Measurements from ENCODE around the gene C2orf49. TPM values are rescaled to one million over a fixed set of nuclear protein-coding genes. Genes with fewer than 3 reads are reported as not detected.

The C2orf49 gene
- total and polyA plus RNA-seq, 9 of the 15 experiments (the other 6 are each of a cell fraction or from before 2014, with no cell fraction given): 17.9 to 38.2 (median 25.6) TPM

DNA sequence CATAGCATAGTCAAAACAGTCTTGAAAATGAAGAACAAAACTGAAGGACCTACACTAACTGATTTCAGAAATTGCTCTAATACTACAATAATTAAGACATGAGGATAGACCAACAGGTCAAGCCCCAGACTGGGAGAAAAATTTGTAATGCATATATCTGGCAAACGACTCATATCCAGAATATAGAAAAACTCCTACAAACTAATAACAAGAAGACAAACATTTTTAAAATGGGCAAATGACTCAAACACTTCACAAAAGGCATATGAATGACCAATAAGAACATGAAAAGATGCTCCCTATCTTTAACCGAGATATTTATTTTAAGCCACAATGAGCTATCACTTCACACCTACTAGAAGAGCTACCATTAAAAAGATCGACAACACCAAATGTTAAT is 22.0 kb upstream of the C2orf49 start:
- DNase-seq (ENCODE audit: extremely low read depth in 1 of 4, low spot score in 3 of 4) (no peak), ATAC-seq (no peak), FAIRE-seq (no peak)
- Histone ChIP-seq H3K9me3 (replicated peaks; ENCODE audit: control insufficient read depth, insufficient read depth, low read depth, low read length) (no peaks in the 10 kb centered on the region), H3K9me1 (ENCODE audit: control insufficient read depth, insufficient read depth, low read length) (no peaks in the 10 kb centered on the region), H3K79me2 (ENCODE audit: control insufficient read depth, insufficient read depth, low read length) (peaks cover 66% of the 10 kb centered on the region), H2AFZ (ENCODE audit: low read depth, low read length) (no peak overlapping the region), H3K9ac (ENCODE audit: insufficient read depth in 1 of 2, low read depth in 2 of 2, low read length in 2 of 2) (no peak overlapping the region), H3K36me3 (ENCODE audit: control insufficient read depth, insufficient read depth, low read length) (no peaks in the 10 kb centered on the region), H3K4me3 (no peak overlapping the region), H3K27ac (ENCODE audit: extremely low read depth, low read depth, low read length) (no peak overlapping the region), H3K27me3 (ENCODE audit: control insufficient read depth in 2 of 2, insufficient read depth in 2 of 2, low read length in 2 of 2) (no peaks in the 10 kb centered on the region), H4K20me1 (replicated peaks; ENCODE audit: control insufficient read depth, insufficient read depth, low read length) (no peaks in the 10 kb centered on the region), H3K4me2 (ENCODE audit: insufficient read depth, low read length) (no peak overlapping the region), H3K4me1 (replicated peaks in 1 of 2; ENCODE audit: control insufficient read depth in 2 of 2, insufficient read depth in 2 of 2, low read length in 2 of 2) (peaks cover 0 to 7% of the 10 kb centered on the region in 2 experiments; a peak in 2 of 5 replicates)
- whole genome bisulfite sequencing (ENCODE audit: insufficient coverage, low coverage, missing lambda C conversion rate): 74% methylated on average over 3 of the region's 3 CpGs
- ChIA-PET POLR2A (interaction anchor here (0.5 to 0.6 kb wide), 2 partner anchors 10 to 112 kb away, joined by 3 to 4 read pairs; no protein-coding TSS in a partner anchor), CTCF (ENCODE audit: low intra/inter-chr PET ratio) (interaction anchor here (0.6 kb wide), 1 partner anchor 36 kb away, joined by 3 read pairs; no protein-coding TSS in a partner anchor)
- intact Hi-C loops (cut with micrococcal nuclease) (no loop called here), in situ Hi-C loops (cut with MboI) (no loop called here)
- TF ChIP-seq, protein P1, sequence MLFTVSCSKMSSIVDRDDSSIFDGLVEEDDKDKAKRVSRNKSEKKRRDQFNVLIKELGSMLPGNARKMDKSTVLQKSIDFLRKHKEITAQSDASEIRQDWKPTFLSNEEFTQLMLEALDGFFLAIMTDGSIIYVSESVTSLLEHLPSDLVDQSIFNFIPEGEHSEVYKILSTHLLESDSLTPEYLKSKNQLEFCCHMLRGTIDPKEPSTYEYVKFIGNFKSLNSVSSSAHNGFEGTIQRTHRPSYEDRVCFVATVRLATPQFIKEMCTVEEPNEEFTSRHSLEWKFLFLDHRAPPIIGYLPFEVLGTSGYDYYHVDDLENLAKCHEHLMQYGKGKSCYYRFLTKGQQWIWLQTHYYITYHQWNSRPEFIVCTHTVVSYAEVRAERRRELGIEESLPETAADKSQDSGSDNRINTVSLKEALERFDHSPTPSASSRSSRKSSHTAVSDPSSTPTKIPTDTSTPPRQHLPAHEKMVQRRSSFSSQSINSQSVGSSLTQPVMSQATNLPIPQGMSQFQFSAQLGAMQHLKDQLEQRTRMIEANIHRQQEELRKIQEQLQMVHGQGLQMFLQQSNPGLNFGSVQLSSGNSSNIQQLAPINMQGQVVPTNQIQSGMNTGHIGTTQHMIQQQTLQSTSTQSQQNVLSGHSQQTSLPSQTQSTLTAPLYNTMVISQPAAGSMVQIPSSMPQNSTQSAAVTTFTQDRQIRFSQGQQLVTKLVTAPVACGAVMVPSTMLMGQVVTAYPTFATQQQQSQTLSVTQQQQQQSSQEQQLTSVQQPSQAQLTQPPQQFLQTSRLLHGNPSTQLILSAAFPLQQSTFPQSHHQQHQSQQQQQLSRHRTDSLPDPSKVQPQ (CRISPR knock-in tag; IDR thresholded peaks at IDR 0.05; ENCODE audit: borderline replicate concordance): no peak
- TF ChIP-seq NFE2L1 (tag; IDR thresholded peaks at IDR 0.05; ENCODE audit: borderline replicate concordance, low read depth) (no peak), SREBF1 (IDR thresholded peaks at IDR 0.05; ENCODE audit: borderline replicate concordance, low read depth, low read length) (no peak), PHF8 (IDR thresholded peaks at IDR 0.05; ENCODE audit: borderline replicate concordance, low read length) (no peak), CAMTA2 (CRISPR knock-in tag; conservative IDR thresholded peaks at IDR 0.05) (no peak), HLTF (IDR thresholded peaks at IDR 0.05) (no peak), NONO (IDR thresholded peaks at IDR 0.05; ENCODE audit: low read depth in 2 of 2, low read length in 1 of 2) (no peak)
- TF ChIP-seq, protein P2, sequence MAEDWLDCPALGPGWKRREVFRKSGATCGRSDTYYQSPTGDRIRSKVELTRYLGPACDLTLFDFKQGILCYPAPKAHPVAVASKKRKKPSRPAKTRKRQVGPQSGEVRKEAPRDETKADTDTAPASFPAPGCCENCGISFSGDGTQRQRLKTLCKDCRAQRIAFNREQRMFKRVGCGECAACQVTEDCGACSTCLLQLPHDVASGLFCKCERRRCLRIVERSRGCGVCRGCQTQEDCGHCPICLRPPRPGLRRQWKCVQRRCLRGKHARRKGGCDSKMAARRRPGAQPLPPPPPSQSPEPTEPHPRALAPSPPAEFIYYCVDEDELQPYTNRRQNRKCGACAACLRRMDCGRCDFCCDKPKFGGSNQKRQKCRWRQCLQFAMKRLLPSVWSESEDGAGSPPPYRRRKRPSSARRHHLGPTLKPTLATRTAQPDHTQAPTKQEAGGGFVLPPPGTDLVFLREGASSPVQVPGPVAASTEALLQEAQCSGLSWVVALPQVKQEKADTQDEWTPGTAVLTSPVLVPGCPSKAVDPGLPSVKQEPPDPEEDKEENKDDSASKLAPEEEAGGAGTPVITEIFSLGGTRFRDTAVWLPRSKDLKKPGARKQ (CRISPR knock-in tag; IDR thresholded peaks at IDR 0.05): no peak
- TF ChIP-seq, protein P3, sequence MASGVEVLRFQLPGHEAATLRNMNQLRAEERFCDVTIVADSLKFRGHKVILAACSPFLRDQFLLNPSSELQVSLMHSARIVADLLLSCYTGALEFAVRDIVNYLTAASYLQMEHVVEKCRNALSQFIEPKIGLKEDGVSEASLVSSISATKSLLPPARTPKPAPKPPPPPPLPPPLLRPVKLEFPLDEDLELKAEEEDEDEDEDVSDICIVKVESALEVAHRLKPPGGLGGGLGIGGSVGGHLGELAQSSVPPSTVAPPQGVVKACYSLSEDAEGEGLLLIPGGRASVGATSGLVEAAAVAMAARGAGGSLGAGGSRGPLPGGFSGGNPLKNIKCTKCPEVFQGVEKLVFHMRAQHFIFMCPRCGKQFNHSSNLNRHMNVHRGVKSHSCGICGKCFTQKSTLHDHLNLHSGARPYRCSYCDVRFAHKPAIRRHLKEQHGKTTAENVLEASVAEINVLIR (CRISPR knock-in tag; IDR thresholded peaks at IDR 0.05): no peak
- TF ChIP-seq, protein P4, sequence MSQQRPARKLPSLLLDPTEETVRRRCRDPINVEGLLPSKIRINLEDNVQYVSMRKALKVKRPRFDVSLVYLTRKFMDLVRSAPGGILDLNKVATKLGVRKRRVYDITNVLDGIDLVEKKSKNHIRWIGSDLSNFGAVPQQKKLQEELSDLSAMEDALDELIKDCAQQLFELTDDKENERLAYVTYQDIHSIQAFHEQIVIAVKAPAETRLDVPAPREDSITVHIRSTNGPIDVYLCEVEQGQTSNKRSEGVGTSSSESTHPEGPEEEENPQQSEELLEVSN (IDR thresholded peaks at IDR 0.05; ENCODE audit: borderline replicate concordance in 1 of 2, extremely low read depth in 1 of 2, insufficient read depth in 1 of 2, insufficient read length in 1 of 2, low read depth in 1 of 2, low read length in 1 of 2, poor library complexity in 1 of 2, severe bottlenecking in 1 of 2): no peak
- no TSS peak for BruUV-seq (replicated peaks)

All from K562 (cell line).